ENCODE data around the gene RNF212. TPM values are rescaled to one million over a fixed set of nuclear protein-coding genes. Genes with fewer than 3 reads are reported as not detected.

The RNF212 gene
- total and polyA plus RNA-seq, 9 of the 15 experiments (the other 6 are each of a cell fraction or from before 2014, with no cell fraction given), result 0.04 TPM; not detected in 8

GRCh38 chr4:1031346-1031745 lies 82.0 kb downstream of the RNF212 start:
- Histone ChIP-seq H3K36me3 (ENCODE audit: control insufficient read depth, insufficient read depth, low read length) (no peaks in the 10 kb centered on the region), H3K9me1 (ENCODE audit: control insufficient read depth, insufficient read depth, low read length) (no peaks in the 10 kb centered on the region), H3K4me3 (no peak overlapping the region), H3K4me1 (replicated peaks in 1 of 2; ENCODE audit: control insufficient read depth in 2 of 2, insufficient read depth in 2 of 2, low read length in 2 of 2) (peaks cover 3 to 91% of the 10 kb centered on the region in 2 experiments; a peak in 4 of 5 replicates), H3K9ac (ENCODE audit: insufficient read depth in 1 of 2, low read depth in 2 of 2, low read length in 2 of 2) (peak overlapping the region in 1 of 2 experiments; percentile 47; a peak in 2 of 4 replicates), H3K27me3 (ENCODE audit: control insufficient read depth in 2 of 2, insufficient read depth in 2 of 2, low read length in 2 of 2) (0 out of 5 replicates have a peak, but pooled peaks cover 0 to 6% of the 10 kb centered on the region in 2 experiments), H3K79me2 (ENCODE audit: control insufficient read depth, insufficient read depth, low read length) (no peaks in the 10 kb centered on the region), H3K9me3 (replicated peaks; ENCODE audit: control insufficient read depth, insufficient read depth, low read depth, low read length) (no peaks in the 10 kb centered on the region), H3K27ac (ENCODE audit: extremely low read depth, low read depth, low read length) (no peak overlapping the region), H2AFZ (ENCODE audit: low read depth, low read length) (no peak overlapping the region), H4K20me1 (replicated peaks; ENCODE audit: control insufficient read depth, insufficient read depth, low read length) (no peaks in the 10 kb centered on the region), H3K4me2 (ENCODE audit: insufficient read depth, low read length) (no peak overlapping the region)
- intact Hi-C loops (cut with micrococcal nuclease) (no loop called here), in situ Hi-C loops (cut with MboI) (no loop called here)
- no TSS peak for BruUV-seq (replicated peaks)
- ATAC-seq (no peak), DNase-seq (ENCODE audit: extremely low read depth in 1 of 4, low spot score in 3 of 4) (no peak), FAIRE-seq (no peak)
- 38% methylated on average over 7 of the region's 8 CpGs for WGBS (ENCODE audit: insufficient coverage, low coverage, missing lambda C conversion rate)
- no peak for TF ChIP-seq E2F6 (IDR thresholded peaks at IDR 0.05; ENCODE audit: borderline replicate concordance in 1 of 2, extremely low read depth in 1 of 2, insufficient read depth in 1 of 2, insufficient read length in 1 of 2, low read depth in 1 of 2, low read length in 1 of 2, poor library complexity in 1 of 2, severe bottlenecking in 1 of 2)
- no peak for TF ChIP-seq ZNF695 (CRISPR knock-in tag; IDR thresholded peaks at IDR 0.05)
- TF ChIP-seq CREB3 (tag; conservative IDR thresholded peaks at IDR 0.05; ENCODE audit: low read depth), result no peak
- TF ChIP-seq ZNF561 (CRISPR knock-in tag; conservative IDR thresholded peaks at IDR 0.05), result no peak
- no peak for TF ChIP-seq ZNF232 (CRISPR knock-in tag; IDR thresholded peaks at IDR 0.05)
- no peak for TF ChIP-seq MLX (CRISPR knock-in tag; conservative IDR thresholded peaks at IDR 0.05)
- TF ChIP-seq ZNF124 (CRISPR knock-in tag; IDR thresholded peaks at IDR 0.05), result no peak
- no peak for TF ChIP-seq MBD2 (IDR thresholded peaks at IDR 0.05; ENCODE audit: borderline replicate concordance, low read depth)
- ChIA-PET CTCF (ENCODE audit: low intra/inter-chr PET ratio) (no interaction called here), POLR2A (no interaction called here)

All from K562 (cell line).